ENCODE measurements around the gene KREMEN1.

The KREMEN1 gene

GRCh38 chr22:29194184-29194583, 121.3 kb downstream of the KREMEN1 start:
- no peaks in the 10 kb centered on the region for H3K36me3 ChIP-seq (ENCODE audit: control insufficient read depth, insufficient read depth, low read length)
- no peak overlapping the region for H3K4me3 ChIP-seq (ENCODE audit: low read length)
- no peak overlapping the region for H2AK5ac ChIP-seq (ENCODE audit: low read length)
- no peak overlapping the region for H3K18ac ChIP-seq (ENCODE audit: low read length)
- H2BK120ac ChIP-seq (ENCODE audit: low read depth, low read length): no peak overlapping the region
- no peaks in the 10 kb centered on the region for H3K4me1 ChIP-seq (ENCODE audit: control insufficient read depth, low read depth, low read length)
- no peak overlapping the region for H3K27ac ChIP-seq (ENCODE audit: low read depth, low read length)
- no peak overlapping the region for H3K23ac ChIP-seq (ENCODE audit: low read length)
- no peak overlapping the region for H3K9ac ChIP-seq (ENCODE audit: low read length)
- no peaks in the 10 kb centered on the region for H3K79me2 ChIP-seq (ENCODE audit: control insufficient read depth, insufficient read depth, low read length)
- no peaks in the 10 kb centered on the region for H3K79me1 ChIP-seq (ENCODE audit: low read length)
- no CpG with 5 or more reads among the region's 2 CpGs for WGBS (ENCODE audit: extremely low coverage, insufficient coverage, low lambda C conversion rate)
- H2BK5ac ChIP-seq (ENCODE audit: low read length): no peak overlapping the region
- DNase-seq: no peak
- no peak overlapping the region for H3K4me2 ChIP-seq (ENCODE audit: low read length)
- H3K27me3 ChIP-seq (ENCODE audit: insufficient read depth, low read length, poor library complexity): no peaks in the 10 kb centered on the region
- no peak overlapping the region for H4K8ac ChIP-seq (ENCODE audit: low read depth, low read length)
- no peak overlapping the region for H2BK15ac ChIP-seq (replicated peaks; ENCODE audit: low read depth)
- H3K56ac ChIP-seq (ENCODE audit: low read length): no peak overlapping the region
- no peak overlapping the region for H3K4ac ChIP-seq (ENCODE audit: low read depth, low read length)
- no peak overlapping the region for H4K5ac ChIP-seq (ENCODE audit: low read length)

- H3K4ac ChIP-seq (ENCODE audit: low read depth, low read length): no peak overlapping the region
- no peak overlapping the region for H3K18ac ChIP-seq (ENCODE audit: low read length)
- H3K23ac ChIP-seq (ENCODE audit: low read length): no peak overlapping the region
- H3K4me1 ChIP-seq (ENCODE audit: control insufficient read depth, low read depth, low read length): no peaks in the 10 kb centered on the region
- H4K8ac ChIP-seq (ENCODE audit: low read depth, low read length): no peak overlapping the region
- H2BK120ac ChIP-seq (ENCODE audit: low read depth, low read length): no peak overlapping the region
- no CpG with 5 or more reads among the region's 8 CpGs for WGBS (ENCODE audit: extremely low coverage, insufficient coverage, low lambda C conversion rate)
- no peak overlapping the region for H3K4me3 ChIP-seq (ENCODE audit: low read length)
- no peak overlapping the region for H2BK5ac ChIP-seq (ENCODE audit: low read length)
- no peak overlapping the region for H3K27ac ChIP-seq (ENCODE audit: low read depth, low read length)
- H3K79me2 ChIP-seq (ENCODE audit: control insufficient read depth, insufficient read depth, low read length): no peaks in the 10 kb centered on the region
- no peak overlapping the region for H3K4me2 ChIP-seq (ENCODE audit: low read length)
- peak overlapping the region; percentile 7 for H3K56ac ChIP-seq (ENCODE audit: low read length)
- H3K36me3 ChIP-seq (ENCODE audit: control insufficient read depth, insufficient read depth, low read length): no peaks in the 10 kb centered on the region
- no peak overlapping the region for H3K9ac ChIP-seq (ENCODE audit: low read length)
- no peak overlapping the region for H4K5ac ChIP-seq (ENCODE audit: low read length)
- H3K79me1 ChIP-seq (ENCODE audit: low read length): no peaks in the 10 kb centered on the region
- peak; percentile 61 for DNase-seq
- no peak overlapping the region for H2AK5ac ChIP-seq (ENCODE audit: low read length)
- H3K27me3 ChIP-seq (ENCODE audit: insufficient read depth, low read length, poor library complexity): no peaks in the 10 kb centered on the region
- no peak overlapping the region for H2BK15ac ChIP-seq (replicated peaks; ENCODE audit: low read depth)
These were observed 122.5 kb downstream of the KREMEN1 start for GRCh38 chr22:29195118-29195963.

GRCh38 chr22:29195964-29196666, 123.3 kb downstream of the KREMEN1 start:
- no peak overlapping the region for H3K9ac ChIP-seq (ENCODE audit: low read length)
- H2BK5ac ChIP-seq (ENCODE audit: low read length): no peak overlapping the region
- no peaks in the 10 kb centered on the region for H3K79me1 ChIP-seq (ENCODE audit: low read length)
- no peaks in the 10 kb centered on the region for H3K4me1 ChIP-seq (ENCODE audit: control insufficient read depth, low read depth, low read length)
- no peak overlapping the region for H2BK15ac ChIP-seq (replicated peaks; ENCODE audit: low read depth)
- no peak overlapping the region for H4K5ac ChIP-seq (ENCODE audit: low read length)
- no peak for DNase-seq
- WGBS (ENCODE audit: extremely low coverage, insufficient coverage, low lambda C conversion rate): no CpG with 5 or more reads among the region's 10 CpGs
- H3K27ac ChIP-seq (ENCODE audit: low read depth, low read length): no peak overlapping the region
- no peak overlapping the region for H4K8ac ChIP-seq (ENCODE audit: low read depth, low read length)
- H3K79me2 ChIP-seq (ENCODE audit: control insufficient read depth, insufficient read depth, low read length): no peaks in the 10 kb centered on the region
- H3K4me3 ChIP-seq (ENCODE audit: low read length): no peak overlapping the region
- no peak overlapping the region for H3K23ac ChIP-seq (ENCODE audit: low read length)
- H3K36me3 ChIP-seq (ENCODE audit: control insufficient read depth, insufficient read depth, low read length): no peaks in the 10 kb centered on the region
- peak overlapping the region; percentile 7 for H3K56ac ChIP-seq (ENCODE audit: low read length)
- no peaks in the 10 kb centered on the region for H3K27me3 ChIP-seq (ENCODE audit: insufficient read depth, low read length, poor library complexity)
- H3K4me2 ChIP-seq (ENCODE audit: low read length): no peak overlapping the region
- H3K18ac ChIP-seq (ENCODE audit: low read length): no peak overlapping the region
- no peak overlapping the region for H2BK120ac ChIP-seq (ENCODE audit: low read depth, low read length)
- H3K4ac ChIP-seq (ENCODE audit: low read depth, low read length): no peak overlapping the region
- H2AK5ac ChIP-seq (ENCODE audit: low read length): no peak overlapping the region

- no peak overlapping the region for H3K4me3 ChIP-seq (ENCODE audit: low read length)
- H2BK120ac ChIP-seq (ENCODE audit: low read depth, low read length): no peak overlapping the region
- H3K36me3 ChIP-seq (ENCODE audit: control insufficient read depth, insufficient read depth, low read length): no peaks in the 10 kb centered on the region
- no peak overlapping the region for H3K9ac ChIP-seq (ENCODE audit: low read length)
- H4K5ac ChIP-seq (ENCODE audit: low read length): no peak overlapping the region
- H3K23ac ChIP-seq (ENCODE audit: low read length): no peak overlapping the region
- no peaks in the 10 kb centered on the region for H3K4me1 ChIP-seq (ENCODE audit: control insufficient read depth, low read depth, low read length)
- H2AK5ac ChIP-seq (ENCODE audit: low read length): no peak overlapping the region
- H3K79me2 ChIP-seq (ENCODE audit: control insufficient read depth, insufficient read depth, low read length): no peaks in the 10 kb centered on the region
- H2BK5ac ChIP-seq (ENCODE audit: low read length): no peak overlapping the region
- WGBS (ENCODE audit: extremely low coverage, insufficient coverage, low lambda C conversion rate): no CpG with 5 or more reads among the region's 3 CpGs
- no peak overlapping the region for H4K8ac ChIP-seq (ENCODE audit: low read depth, low read length)
- no peak overlapping the region for H3K4me2 ChIP-seq (ENCODE audit: low read length)
- H2BK15ac ChIP-seq (replicated peaks; ENCODE audit: low read depth): no peak overlapping the region
- DNase-seq: no peak
- no peak overlapping the region for H3K27ac ChIP-seq (ENCODE audit: low read depth, low read length)
- no peak overlapping the region for H3K56ac ChIP-seq (ENCODE audit: low read length)
- H3K18ac ChIP-seq (ENCODE audit: low read length): no peak overlapping the region
- H3K4ac ChIP-seq (ENCODE audit: low read depth, low read length): no peak overlapping the region
- H3K79me1 ChIP-seq (ENCODE audit: low read length): no peaks in the 10 kb centered on the region
- no peaks in the 10 kb centered on the region for H3K27me3 ChIP-seq (ENCODE audit: insufficient read depth, low read length, poor library complexity)
These were observed 124.3 kb downstream of the KREMEN1 start for GRCh38 chr22:29197096-29197495.

- H3K36me3 ChIP-seq (ENCODE audit: control insufficient read depth, insufficient read depth, low read length): no peaks in the 10 kb centered on the region
- H2BK15ac ChIP-seq (replicated peaks; ENCODE audit: low read depth): no peak overlapping the region
- no peak overlapping the region for H3K23ac ChIP-seq (ENCODE audit: low read length)
- no peaks in the 10 kb centered on the region for H3K4me1 ChIP-seq (ENCODE audit: control insufficient read depth, low read depth, low read length)
- H3K4ac ChIP-seq (ENCODE audit: low read depth, low read length): no peak overlapping the region
- DNase-seq: no peak
- no peak overlapping the region for H3K9ac ChIP-seq (ENCODE audit: low read length)
- no peak overlapping the region for H4K5ac ChIP-seq (ENCODE audit: low read length)
- no peak overlapping the region for H3K56ac ChIP-seq (ENCODE audit: low read length)
- no CpG with 5 or more reads among the region's 5 CpGs for WGBS (ENCODE audit: extremely low coverage, insufficient coverage, low lambda C conversion rate)
- no peak overlapping the region for H2AK5ac ChIP-seq (ENCODE audit: low read length)
- no peak overlapping the region for H3K4me2 ChIP-seq (ENCODE audit: low read length)
- no peaks in the 10 kb centered on the region for H3K79me1 ChIP-seq (ENCODE audit: low read length)
- H3K79me2 ChIP-seq (ENCODE audit: control insufficient read depth, insufficient read depth, low read length): no peaks in the 10 kb centered on the region
- H2BK5ac ChIP-seq (ENCODE audit: low read length): no peak overlapping the region
- no peaks in the 10 kb centered on the region for H3K27me3 ChIP-seq (ENCODE audit: insufficient read depth, low read length, poor library complexity)
- H3K18ac ChIP-seq (ENCODE audit: low read length): no peak overlapping the region
- H2BK120ac ChIP-seq (ENCODE audit: low read depth, low read length): no peak overlapping the region
- no peak overlapping the region for H3K4me3 ChIP-seq (ENCODE audit: low read length)
- no peak overlapping the region for H3K27ac ChIP-seq (ENCODE audit: low read depth, low read length)
- H4K8ac ChIP-seq (ENCODE audit: low read depth, low read length): no peak overlapping the region
These were observed 125.4 kb downstream of the KREMEN1 start for GRCh38 chr22:29198240-29198639.
